Brain pericyte (primary cell): ENCODE measurements around the gene PRKCZ.
"Not testable (repeated sequence)": the region's sequence is repeated elsewhere in the genome, so short reads cannot be mapped to it uniquely, and the experiment has no call there.

Source experiments
- DNase-seq: peaks from one replicate; pipeline ENCODE4 v3.0.0-alpha.2; 2012; ENCODE audit warnings: low read depth, low spot score

The PRKCZ gene

GRCh38 chr1:2114635-2115007 is 64.4 kb downstream of the PRKCZ start:
- not testable (repeated sequence) for DNase-seq

DNA sequence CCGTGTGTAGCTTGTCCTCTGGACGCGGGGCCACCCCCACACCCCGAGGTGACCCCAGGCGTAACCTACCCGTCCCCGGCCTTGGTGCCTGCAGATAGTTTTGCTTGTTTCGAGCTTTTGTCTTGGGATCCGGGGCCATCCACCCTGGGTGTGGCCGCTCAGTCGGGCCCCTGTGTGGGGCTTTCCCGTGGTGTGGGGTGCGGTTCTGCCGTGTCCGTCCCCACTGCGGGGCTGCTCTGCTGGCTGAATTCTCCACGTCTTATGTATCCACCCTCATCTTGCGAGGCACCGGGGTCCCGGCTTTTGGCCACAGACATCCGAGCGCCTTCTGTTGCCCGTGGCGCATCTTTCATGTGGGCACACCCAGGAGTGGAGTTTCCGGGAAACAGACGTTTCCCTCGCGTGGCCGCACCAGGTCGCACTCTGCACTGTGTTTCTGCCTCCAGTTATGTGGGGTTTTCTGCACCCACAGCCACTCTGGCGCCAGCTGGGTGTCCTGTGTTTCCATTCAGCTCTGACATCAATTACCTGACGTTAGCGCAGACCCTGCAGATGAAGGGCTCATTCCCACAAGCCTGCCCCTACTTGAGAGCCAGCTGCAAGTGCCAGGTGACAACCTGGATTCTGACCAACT is 64.9 kb downstream of the PRKCZ start:
- DNase-seq: no peak

GRCh38 chr1:2115702-2116341 is 65.6 kb downstream of the PRKCZ start:
- DNase-seq: no peak

DNA sequence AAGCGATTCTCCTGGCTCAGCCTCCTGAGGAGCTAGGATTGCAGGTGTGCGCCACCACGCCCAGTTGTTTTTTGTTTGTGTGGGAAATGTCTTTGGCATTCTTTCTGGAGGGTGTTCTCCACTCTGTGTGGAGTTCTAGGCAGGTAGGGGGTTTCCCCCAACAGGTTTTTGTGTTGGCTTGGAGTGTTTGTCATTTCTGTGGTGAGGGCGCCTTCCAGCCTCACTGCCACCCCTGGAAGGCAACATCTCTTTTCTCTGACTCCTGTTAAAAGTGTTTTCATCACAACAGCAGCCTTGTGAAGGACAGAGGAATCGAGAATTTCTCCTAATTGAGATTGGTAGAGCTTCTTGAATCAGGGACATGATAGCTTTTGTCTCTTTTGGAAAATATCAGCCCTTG is 69.7 kb downstream of the PRKCZ start:
- no peak for DNase-seq

DNA sequence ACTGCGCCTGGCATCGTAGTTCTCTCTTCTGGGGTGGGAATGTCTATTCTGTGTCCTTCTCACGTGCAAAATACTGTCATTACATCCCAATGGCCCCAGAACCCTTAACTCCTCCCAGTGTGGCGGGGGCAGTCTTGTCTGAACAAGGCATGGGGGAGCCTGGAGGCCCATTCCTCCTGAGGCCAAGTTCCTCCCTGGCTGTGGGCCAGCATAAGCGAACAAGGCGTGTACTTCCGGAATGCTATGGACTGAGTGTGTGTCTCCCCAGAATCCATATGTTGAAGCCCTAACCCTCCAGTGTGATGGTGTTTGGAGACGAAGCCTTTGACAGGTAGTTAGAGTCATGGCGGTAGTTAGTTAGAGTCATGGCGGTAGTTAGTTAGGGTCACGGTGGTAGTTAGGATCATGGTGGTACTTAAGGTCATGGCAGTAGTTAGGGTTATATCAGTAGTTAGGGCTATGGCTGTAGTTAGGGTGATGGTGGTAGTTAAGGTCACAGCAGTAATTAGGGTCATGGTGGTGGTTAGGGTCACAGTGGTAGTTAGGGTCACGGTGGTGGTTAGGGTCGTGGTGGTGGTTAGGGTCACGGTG is 71.0 kb downstream of the PRKCZ start:
- DNase-seq: no peak

DNA sequence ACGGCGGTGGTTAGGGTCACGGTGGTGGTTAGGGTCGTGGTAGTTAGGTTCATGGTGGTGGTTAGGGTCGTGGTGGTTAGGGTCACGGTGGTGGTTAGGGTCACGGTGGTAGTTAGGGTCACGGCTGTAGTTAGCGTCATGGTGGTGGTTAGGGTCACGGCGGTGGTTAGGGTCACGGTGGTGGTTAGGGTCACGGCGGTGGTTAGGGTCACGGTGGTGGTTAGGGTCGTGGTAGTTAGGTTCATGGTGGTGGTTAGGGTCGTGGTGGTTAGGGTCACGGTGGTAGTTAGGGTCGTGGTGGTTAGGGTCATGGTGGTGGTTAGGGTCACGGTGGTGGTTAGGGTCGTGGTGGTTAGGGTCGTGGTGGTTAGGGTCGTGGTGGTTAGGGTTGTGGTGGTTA is 71.6 kb downstream of the PRKCZ start:
- not testable (repeated sequence) for DNase-seq

- no peak for DNase-seq
Measured at GRCh38 chr1:2124446-2125198, 74.4 kb downstream of the PRKCZ start.

DNA sequence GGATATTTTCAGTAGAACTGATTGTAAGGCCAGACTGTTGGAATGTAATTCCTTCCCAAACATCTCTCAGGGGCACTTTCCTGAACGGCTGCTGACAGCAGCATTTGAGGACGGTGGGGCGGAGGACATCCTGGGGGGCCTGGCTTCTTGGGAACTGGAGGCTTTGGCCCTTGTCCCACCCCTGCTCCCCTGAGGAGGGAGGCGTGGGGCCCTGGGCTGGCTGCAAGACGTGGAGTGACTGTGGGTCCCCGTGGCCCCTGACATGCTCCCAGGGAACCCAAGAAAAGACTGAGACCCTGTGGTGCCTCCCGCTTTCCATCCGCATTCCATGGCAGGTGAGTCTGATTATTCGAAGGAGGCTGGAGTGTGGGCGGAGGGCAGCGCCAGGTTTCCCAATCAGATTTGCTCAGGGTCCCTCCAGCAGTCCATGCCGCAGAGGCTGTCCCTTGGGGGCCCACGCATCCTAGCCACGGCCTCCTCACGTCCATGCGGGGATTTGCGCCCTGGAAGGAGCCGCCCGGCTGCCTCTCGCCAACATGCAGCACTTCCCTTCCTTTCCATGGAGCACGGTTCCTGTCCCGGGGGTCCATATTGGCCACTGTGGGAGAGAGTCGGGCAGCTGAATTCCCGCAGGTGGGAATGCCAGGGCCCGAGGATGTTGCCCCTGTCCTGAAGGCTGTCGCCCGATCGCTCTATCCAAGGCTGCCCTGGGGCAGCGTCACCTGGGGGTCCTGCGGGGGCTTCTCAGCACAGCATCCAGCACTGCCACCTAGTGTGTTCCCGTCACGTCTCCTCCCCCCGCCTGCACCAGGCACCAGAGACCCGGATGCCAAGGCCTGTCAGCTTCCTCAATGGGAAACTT is 75.4 kb downstream of the PRKCZ start:
- DNase-seq: no peak

GRCh38 chr1:2126331-2127186 is 76.3 kb downstream of the PRKCZ start:
- no peak for DNase-seq

DNA sequence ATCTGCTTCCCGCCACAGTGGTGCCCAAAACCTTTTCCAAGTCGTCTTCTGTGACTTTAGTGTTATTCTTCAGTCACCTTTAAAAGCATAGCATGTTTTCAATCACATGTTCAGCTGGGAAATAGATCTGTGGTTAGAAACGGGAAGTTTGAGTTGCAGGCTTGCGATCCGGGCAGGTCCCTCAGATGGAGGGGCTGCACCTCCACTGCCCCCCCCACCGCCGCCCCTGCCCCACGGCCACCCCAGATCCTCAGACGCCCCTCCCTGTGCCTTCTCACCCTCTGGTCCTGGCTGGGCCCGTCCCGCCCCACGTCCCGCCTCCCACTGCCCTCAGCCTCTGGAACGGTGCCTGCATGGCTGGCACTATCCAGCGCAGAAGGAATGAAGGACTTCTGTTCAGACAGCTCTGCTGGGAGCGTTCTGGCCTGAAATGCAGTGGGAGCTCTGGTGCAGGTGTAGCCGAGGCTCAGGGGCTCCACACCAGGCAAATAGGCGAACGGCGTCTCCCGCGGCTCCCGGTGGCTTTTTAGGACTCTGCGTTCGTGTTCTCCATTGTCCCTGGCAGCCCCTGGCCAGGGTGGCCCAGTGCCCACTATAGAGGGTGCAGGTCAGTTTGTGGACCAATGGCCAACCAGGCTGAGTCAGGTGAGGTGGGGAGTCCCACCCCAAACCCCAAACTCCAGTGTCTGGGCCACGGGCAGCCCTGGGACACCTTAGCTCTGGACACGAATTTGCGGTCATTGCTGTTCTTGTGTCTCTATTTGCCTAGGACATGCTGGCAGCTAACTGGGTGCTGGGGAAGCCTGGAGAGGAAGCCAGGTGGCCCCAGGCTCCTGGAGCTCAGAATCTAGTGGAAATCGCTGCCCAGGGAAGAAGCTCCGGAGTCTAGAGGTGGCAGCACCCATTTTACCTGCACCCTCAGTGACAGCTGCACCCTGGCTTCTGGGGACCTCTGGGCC is 77.3 kb downstream of the PRKCZ start:
- DNase-seq: no peak

DNA sequence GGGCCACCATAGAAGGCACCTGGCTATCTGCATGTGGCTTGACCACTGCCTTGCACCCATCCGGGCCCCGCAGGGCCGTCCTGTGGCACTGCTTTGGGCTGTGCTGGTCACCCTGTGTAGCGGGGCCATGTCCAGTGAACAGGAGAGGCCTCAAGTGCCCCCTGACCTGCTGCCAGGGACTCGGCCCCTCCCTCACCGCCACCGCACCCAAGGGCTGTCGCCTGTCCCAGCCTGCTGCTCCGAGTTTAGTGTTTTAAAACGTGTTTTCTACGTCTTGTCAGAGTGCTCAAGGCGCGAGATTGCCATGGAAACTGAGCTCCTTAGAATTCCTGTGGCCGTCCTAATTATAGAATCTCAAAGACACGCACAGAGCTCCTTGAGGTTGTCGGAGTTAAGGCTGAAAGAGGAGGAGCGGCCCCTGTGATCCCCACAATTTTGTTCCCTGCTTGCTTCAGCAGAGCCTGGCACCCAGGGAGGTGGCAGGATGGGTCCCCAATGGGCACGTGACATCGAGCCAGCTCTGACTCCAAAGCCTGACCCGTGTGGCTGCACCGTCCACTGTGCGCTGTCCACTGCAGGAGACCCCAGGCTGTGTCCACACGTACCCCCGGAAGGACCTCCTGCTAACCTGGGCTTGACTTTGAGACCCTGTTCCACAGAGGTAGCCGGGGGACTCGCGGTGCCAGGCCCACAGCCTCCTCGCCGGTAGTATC is 78.1 kb downstream of the PRKCZ start:
- no peak for DNase-seq

- no peak for DNase-seq
Measured at GRCh38 chr1:2129256-2129943, 79.2 kb downstream of the PRKCZ start.

DNA sequence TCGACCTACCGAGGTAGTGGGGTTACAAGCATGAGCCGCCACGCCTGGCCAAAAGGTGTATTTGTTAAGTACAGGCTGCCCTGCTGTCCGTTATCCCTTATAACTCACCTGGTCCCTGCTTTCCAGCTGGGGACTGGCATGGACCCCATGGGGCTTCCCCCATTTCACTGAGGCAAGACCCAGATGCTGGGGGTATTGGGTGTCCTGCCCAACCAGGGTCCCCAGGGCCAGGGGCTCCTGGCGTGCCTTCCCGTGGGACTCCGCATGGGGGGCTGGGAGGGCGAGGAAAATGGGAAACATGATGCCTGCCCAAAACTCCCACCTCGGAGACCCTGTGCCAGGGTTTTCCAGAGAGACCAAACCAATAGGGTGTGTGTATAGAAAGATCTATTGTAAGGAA is 79.9 kb downstream of the PRKCZ start:
- no peak for DNase-seq

DNA sequence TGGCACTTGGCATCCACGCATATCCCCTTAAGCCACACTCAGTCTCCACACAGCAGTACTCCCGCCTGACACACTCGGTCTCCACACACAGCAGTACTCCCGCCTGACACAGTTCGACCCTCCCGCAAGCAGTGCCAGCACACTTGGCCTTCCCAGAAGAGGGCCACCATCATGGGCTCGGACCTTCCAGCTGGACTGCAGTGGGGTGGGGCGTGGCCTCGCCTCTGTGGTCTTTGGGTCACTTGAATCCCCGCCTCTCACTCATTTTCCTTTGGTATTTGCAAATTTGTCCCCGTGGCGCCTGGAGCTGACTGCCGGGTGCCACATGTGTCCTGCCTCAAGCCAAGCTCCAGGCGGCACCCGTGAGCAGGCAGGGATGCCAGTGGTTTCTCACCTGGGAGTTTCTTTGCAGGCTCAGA is 80.7 kb downstream of the PRKCZ start:
- no peak for DNase-seq

- no peak for DNase-seq
Measured at GRCh38 chr1:2132222-2133038, 82.2 kb downstream of the PRKCZ start.

GRCh38 chr1:2133039-2133878 is 83.0 kb downstream of the PRKCZ start:
- DNase-seq: peak; percentile 96

- DNase-seq: no peak
Measured at GRCh38 chr1:2133879-2134215, 83.6 kb downstream of the PRKCZ start.
